GM23338 (cell line): ENCODE data around the gene SLC25A26.

Experiments
- CREB1 ChIP-seq: fragments of 250-450 bp; sonication (Bioruptor Pico); IDR thresholded peaks from 2 replicates; pipeline ENCODE4 v1.5.0; 2020; ENCODE audit warnings: low read depth, mild to moderate bottlenecking, moderate library complexity
- EZH2 ChIP-seq: fragments of 200-600 bp; sonication (generic); IDR thresholded peaks from one replicate; pipeline ENCODE4 v1.8.0; 2017; ENCODE audit warnings: antibody characterized with exemption, mild to moderate bottlenecking, low read depth; ENCODE audit not compliant: unreplicated experiment
- ZNF114 ChIP-seq: fragments of 250-450 bp; sonication (Bioruptor Pico); IDR thresholded peaks from 2 replicates; pipeline ENCODE4 v1.5.0; 2020; ENCODE audit warnings: mild to moderate bottlenecking, moderate library complexity
- TF ChIP-seq, protein P1 (sequence below), 2 experiments: fragments of 200-600 bp in 1 of 2; sonication (generic) in 1 of 2; conservative IDR thresholded peaks; 2 replicates each; pipeline versions ENCODE4 v1.5.1 to v1.6.1; 2016 to 2017; ENCODE audit warnings: antibody characterized with exemption in 2 of 2, low read depth in 2 of 2, mild to moderate bottlenecking in 2 of 2, moderate library complexity in 1 of 2
- TF ChIP-seq, protein P2 (sequence below): IDR thresholded peaks from one replicate; pipeline ENCODE4 v1.6.1; 2018; ENCODE audit warnings: antibody characterized with exemption; ENCODE audit not compliant: unreplicated experiment

DNA sequence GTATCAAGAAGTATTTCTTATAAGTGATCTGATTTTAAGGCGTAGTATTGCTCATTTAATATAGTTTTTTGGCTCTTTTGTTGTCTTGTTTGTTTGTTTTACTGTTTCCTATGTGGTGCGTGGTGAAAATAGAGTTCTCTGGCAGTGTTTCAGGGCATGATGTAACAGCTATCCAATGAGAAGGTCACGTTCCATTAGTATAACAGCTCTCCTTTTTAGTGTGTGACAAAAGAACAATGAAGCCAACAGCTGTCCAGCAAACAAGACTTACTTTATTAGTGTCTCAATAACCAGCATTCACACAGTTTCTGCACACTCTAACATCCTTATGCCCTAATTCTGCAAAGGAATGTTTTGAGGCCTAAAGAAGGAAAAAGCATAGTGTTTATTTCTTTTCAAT is 127.9 kb downstream of the SLC25A26 start:
- no peak for TF ChIP-seq ZNF114 (CRISPR knock-in tag)
- TF ChIP-seq, protein P1, sequence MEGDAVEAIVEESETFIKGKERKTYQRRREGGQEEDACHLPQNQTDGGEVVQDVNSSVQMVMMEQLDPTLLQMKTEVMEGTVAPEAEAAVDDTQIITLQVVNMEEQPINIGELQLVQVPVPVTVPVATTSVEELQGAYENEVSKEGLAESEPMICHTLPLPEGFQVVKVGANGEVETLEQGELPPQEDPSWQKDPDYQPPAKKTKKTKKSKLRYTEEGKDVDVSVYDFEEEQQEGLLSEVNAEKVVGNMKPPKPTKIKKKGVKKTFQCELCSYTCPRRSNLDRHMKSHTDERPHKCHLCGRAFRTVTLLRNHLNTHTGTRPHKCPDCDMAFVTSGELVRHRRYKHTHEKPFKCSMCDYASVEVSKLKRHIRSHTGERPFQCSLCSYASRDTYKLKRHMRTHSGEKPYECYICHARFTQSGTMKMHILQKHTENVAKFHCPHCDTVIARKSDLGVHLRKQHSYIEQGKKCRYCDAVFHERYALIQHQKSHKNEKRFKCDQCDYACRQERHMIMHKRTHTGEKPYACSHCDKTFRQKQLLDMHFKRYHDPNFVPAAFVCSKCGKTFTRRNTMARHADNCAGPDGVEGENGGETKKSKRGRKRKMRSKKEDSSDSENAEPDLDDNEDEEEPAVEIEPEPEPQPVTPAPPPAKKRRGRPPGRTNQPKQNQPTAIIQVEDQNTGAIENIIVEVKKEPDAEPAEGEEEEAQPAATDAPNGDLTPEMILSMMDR (conservative IDR thresholded peaks at IDR 0.05; ENCODE audit: low read depth in 2 of 2): no peak
- no peak for TF ChIP-seq CREB1 (CRISPR knock-in tag)
- TF ChIP-seq, protein P2, sequence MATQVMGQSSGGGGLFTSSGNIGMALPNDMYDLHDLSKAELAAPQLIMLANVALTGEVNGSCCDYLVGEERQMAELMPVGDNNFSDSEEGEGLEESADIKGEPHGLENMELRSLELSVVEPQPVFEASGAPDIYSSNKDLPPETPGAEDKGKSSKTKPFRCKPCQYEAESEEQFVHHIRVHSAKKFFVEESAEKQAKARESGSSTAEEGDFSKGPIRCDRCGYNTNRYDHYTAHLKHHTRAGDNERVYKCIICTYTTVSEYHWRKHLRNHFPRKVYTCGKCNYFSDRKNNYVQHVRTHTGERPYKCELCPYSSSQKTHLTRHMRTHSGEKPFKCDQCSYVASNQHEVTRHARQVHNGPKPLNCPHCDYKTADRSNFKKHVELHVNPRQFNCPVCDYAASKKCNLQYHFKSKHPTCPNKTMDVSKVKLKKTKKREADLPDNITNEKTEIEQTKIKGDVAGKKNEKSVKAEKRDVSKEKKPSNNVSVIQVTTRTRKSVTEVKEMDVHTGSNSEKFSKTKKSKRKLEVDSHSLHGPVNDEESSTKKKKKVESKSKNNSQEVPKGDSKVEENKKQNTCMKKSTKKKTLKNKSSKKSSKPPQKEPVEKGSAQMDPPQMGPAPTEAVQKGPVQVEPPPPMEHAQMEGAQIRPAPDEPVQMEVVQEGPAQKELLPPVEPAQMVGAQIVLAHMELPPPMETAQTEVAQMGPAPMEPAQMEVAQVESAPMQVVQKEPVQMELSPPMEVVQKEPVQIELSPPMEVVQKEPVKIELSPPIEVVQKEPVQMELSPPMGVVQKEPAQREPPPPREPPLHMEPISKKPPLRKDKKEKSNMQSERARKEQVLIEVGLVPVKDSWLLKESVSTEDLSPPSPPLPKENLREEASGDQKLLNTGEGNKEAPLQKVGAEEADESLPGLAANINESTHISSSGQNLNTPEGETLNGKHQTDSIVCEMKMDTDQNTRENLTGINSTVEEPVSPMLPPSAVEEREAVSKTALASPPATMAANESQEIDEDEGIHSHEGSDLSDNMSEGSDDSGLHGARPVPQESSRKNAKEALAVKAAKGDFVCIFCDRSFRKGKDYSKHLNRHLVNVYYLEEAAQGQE: no peak
- TF ChIP-seq EZH2: no peak
